ENCODE results near the gene LCLAT1.

GRCh38 chr2:30437809-30438548, 9.1 kb upstream of the LCLAT1 start:
- TF ChIP-seq TAF1 (conservative IDR thresholded peaks at IDR 0.05) (no peak), SP1 (IDR thresholded peaks at IDR 0.05) (no peak), CTCF (IDR thresholded peaks at IDR 0.05; ENCODE audit: low read depth, low read length, missing input control) (no peak), RXRA (IDR thresholded peaks at IDR 0.05) (no peak), ATF3 (IDR thresholded peaks at IDR 0.05) (no peak)
- TF ChIP-seq, protein P1, sequence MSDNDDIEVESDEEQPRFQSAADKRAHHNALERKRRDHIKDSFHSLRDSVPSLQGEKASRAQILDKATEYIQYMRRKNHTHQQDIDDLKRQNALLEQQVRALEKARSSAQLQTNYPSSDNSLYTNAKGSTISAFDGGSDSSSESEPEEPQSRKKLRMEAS (IDR thresholded peaks at IDR 0.05): no peak
